ENCODE data around the gene PTPRU.
"Not testable (repeated sequence)": the region's sequence is repeated elsewhere in the genome, so short reads cannot be mapped to it uniquely, and the experiment has no call there.

PTPRU gene

GRCh38 chr1:29225361-29225760 is 11.0 kb upstream of the PTPRU start:
- Histone ChIP-seq H4K20me1 (peaks cover 0 to 61% (median 30%) of the 10 kb centered on the region in 11 experiments; a peak in 12 of 22 replicates), H3K9me3 (replicated peaks in 1 of 11) (no peaks in the 10 kb centered on the region), H3K36me3 (peaks cover 20 to 60% (median 36%) of the 10 kb centered on the region in 11 experiments; a peak in 21 of 22 replicates), H3K9ac (no peak overlapping the region), H3K4me1 (peaks cover 10 to 17% (median 14%) of the 10 kb centered on the region in 10 experiments), H3K4me3 (no peak overlapping the region), H3K4me2 (no peak overlapping the region), H3K27me3 (no peaks in the 10 kb centered on the region), H3K27ac (no peak overlapping the region)
- TF ChIP-seq Cebpa-rat (IDR thresholded peaks at IDR 0.05) = no peak

GRCh38 chr1:29227511-29227910 is 8.8 kb upstream of the PTPRU start:
- H3K9me3 ChIP-seq (replicated peaks in 1 of 11) = no peaks in the 10 kb centered on the region
- H3K4me3 ChIP-seq = no peak overlapping the region
- no peaks in the 10 kb centered on the region for H3K27me3 ChIP-seq
- no peak overlapping the region for H3K27ac ChIP-seq
- peaks cover 14 to 23% (median 19%) of the 10 kb centered on the region in 10 experiments for H3K4me1 ChIP-seq
- peaks cover 0 to 45% (median 18%) of the 10 kb centered on the region in 11 experiments; a peak in 12 of 22 replicates for H4K20me1 ChIP-seq
- no peak overlapping the region for H3K4me2 ChIP-seq
- H3K9ac ChIP-seq = 0 out of 22 replicates have a peak overlapping the region, but pooled peaks of 1 of the 11 experiments have one; percentile 23
- no peak for TF ChIP-seq Cebpa-rat (IDR thresholded peaks at IDR 0.05)
- peaks cover 11 to 39% (median 24%) of the 10 kb centered on the region in 11 experiments; a peak in 21 of 22 replicates for H3K36me3 ChIP-seq

- Histone ChIP-seq H3K36me3 (peaks cover 0 to 13% (median 1%) of the 10 kb centered on the region in 11 experiments; a peak in 11 of 22 replicates), H3K4me2 (peak overlapping the region; percentile 65 to 93 (median 79)), H3K27ac (peak overlapping the region; percentile 57 to 86 (median 74); a peak in 21 of 22 replicates), H4K20me1 (peaks cover 0 to 19% (median 3%) of the 10 kb centered on the region in 11 experiments; a peak in 6 of 22 replicates), H3K4me3 (peak overlapping the region; percentile 71 to 94 (median 79)), H3K4me1 (peaks cover 14 to 23% (median 19%) of the 10 kb centered on the region in 10 experiments), H3K9ac (peak overlapping the region; percentile 79 to 91 (median 86)), H3K27me3 (peaks cover 0 to 17% (median 7%) of the 10 kb centered on the region in 11 experiments; a peak in 7 of 22 replicates), H3K9me3 (replicated peaks in 1 of 11) (no peaks in the 10 kb centered on the region)
- no peak for TF ChIP-seq Cebpa-rat (IDR thresholded peaks at IDR 0.05)
Observed at GRCh38 chr1:29230204-29230552, 6.1 kb upstream of the PTPRU start.

GRCh38 chr1:29230553-29231378 is 5.6 kb upstream of the PTPRU start, which contains the start of gene MECR:
TSS of gene MECR (minus strand) at chr1:29230934. CDS start at chr1:29230906, 28 bp downstream.
- H3K4me2 ChIP-seq = peak within 1 kb of the TSS; percentile 65 to 93 (median 79)
- peaks cover 14 to 23% (median 19%) of the 10 kb centered on the region in 10 experiments for H3K4me1 ChIP-seq
- H3K27me3 ChIP-seq = peaks cover 4 to 23% (median 13%) of the 10 kb centered on the region in 11 experiments; a peak in 15 of 22 replicates
- H3K27ac ChIP-seq = peak within 1 kb of the TSS; percentile 61 to 86 (median 74); a peak in 21 of 22 replicates
- peaks cover 0 to 14% (median 0%) of the 10 kb centered on the region in 11 experiments; a peak in 4 of 22 replicates for H4K20me1 ChIP-seq
- no peaks in the 10 kb centered on the region for H3K9me3 ChIP-seq (replicated peaks in 1 of 11)
- TF ChIP-seq Cebpa-rat (IDR thresholded peaks at IDR 0.05) = no peak
- peaks cover 0 to 7% (median 0%) of the 10 kb centered on the region in 11 experiments; a peak in 1 of 22 replicates for H3K36me3 ChIP-seq
- H3K4me3 ChIP-seq = peak within 1 kb of the TSS; percentile 71 to 94 (median 79)
- H3K9ac ChIP-seq = peak within 1 kb of the TSS; percentile 79 to 91 (median 86)

GRCh38 chr1:29232387-29232786 is 3.9 kb upstream of the PTPRU start:
- Histone ChIP-seq H3K4me3 (no peak overlapping the region), H3K36me3 (0 out of 22 replicates have a peak, but pooled peaks cover 0 to 5% (median 0%) of the 10 kb centered on the region in 11 experiments), H3K4me2 (no peak overlapping the region), H4K20me1 (peaks cover 0 to 14% (median 8%) of the 10 kb centered on the region in 11 experiments; a peak in 11 of 22 replicates), H3K9me3 (replicated peaks in 1 of 11) (no peaks in the 10 kb centered on the region), H3K27ac (no peak overlapping the region), H3K27me3 (peaks cover 15 to 39% (median 29%) of the 10 kb centered on the region in 11 experiments), H3K4me1 (peaks cover 25 to 38% (median 32%) of the 10 kb centered on the region in 10 experiments), H3K9ac (no peak overlapping the region)
- no peak for TF ChIP-seq Cebpa-rat (IDR thresholded peaks at IDR 0.05)

- H3K4me2 ChIP-seq = no peak overlapping the region
- H3K4me1 ChIP-seq = peaks cover 35 to 43% (median 41%) of the 10 kb centered on the region in 10 experiments
- no peaks in the 10 kb centered on the region for H3K9me3 ChIP-seq (replicated peaks in 1 of 11)
- 0 out of 22 replicates have a peak overlapping the region, but pooled peaks of 1 of the 11 experiments have one; percentile 24 for H3K9ac ChIP-seq
- H4K20me1 ChIP-seq = peaks cover 0 to 23% (median 15%) of the 10 kb centered on the region in 11 experiments; a peak in 13 of 22 replicates
- no peaks in the 10 kb centered on the region for H3K36me3 ChIP-seq
- H3K27me3 ChIP-seq = peaks cover 28 to 52% (median 42%) of the 10 kb centered on the region in 11 experiments
- no peak for TF ChIP-seq Cebpa-rat (IDR thresholded peaks at IDR 0.05)
- no peak overlapping the region for H3K27ac ChIP-seq
- H3K4me3 ChIP-seq = no peak overlapping the region
Observed at GRCh38 chr1:29233693-29234092, 2.6 kb upstream of the PTPRU start.

- H4K20me1 ChIP-seq = peaks cover 0 to 30% (median 23%) of the 10 kb centered on the region in 11 experiments; a peak in 13 of 22 replicates
- H3K4me3 ChIP-seq = no peak overlapping the region
- H3K36me3 ChIP-seq = no peaks in the 10 kb centered on the region
- H3K27ac ChIP-seq = no peak overlapping the region
- peaks cover 36 to 60% (median 50%) of the 10 kb centered on the region in 11 experiments for H3K27me3 ChIP-seq
- peak overlapping the region in 1 of 11 experiments; percentile 36; a peak in 1 of 22 replicates for H3K4me2 ChIP-seq
- H3K9me3 ChIP-seq (replicated peaks in 1 of 11) = no peaks in the 10 kb centered on the region
- H3K4me1 ChIP-seq = peaks cover 29 to 39% (median 36%) of the 10 kb centered on the region in 10 experiments
- TF ChIP-seq Cebpa-rat (IDR thresholded peaks at IDR 0.05) = no peak
- 0 out of 22 replicates have a peak overlapping the region, but pooled peaks of 1 of the 11 experiments have one; percentile 24 for H3K9ac ChIP-seq
Observed at GRCh38 chr1:29234471-29234870, 1.9 kb upstream of the PTPRU start.

GRCh38 chr1:29234881-29235280 is 1.4 kb upstream of the PTPRU start:
- not testable (repeated sequence) for H3K9me3 ChIP-seq (replicated peaks in 1 of 11); H3K36me3 ChIP-seq; H3K4me3 ChIP-seq; H3K27ac ChIP-seq
- Histone ChIP-seq H3K4me2 (peak overlapping the region in 1 of 11 experiments; percentile 36; a peak in 1 of 22 replicates), H3K4me1 (peaks cover 25 to 35% (median 32%) of the 10 kb centered on the region in 10 experiments), H4K20me1 (peaks cover 0 to 32% (median 27%) of the 10 kb centered on the region in 11 experiments; a peak in 13 of 22 replicates), H3K27me3 (peaks cover 40 to 64% (median 54%) of the 10 kb centered on the region in 11 experiments), H3K9ac (0 out of 22 replicates have a peak overlapping the region, but pooled peaks of 1 of the 11 experiments have one; percentile 24)
